Naive thymus-derived CD8-positive, alpha-beta T cell (primary cell): ENCODE measurements around the gene PFKP. TPM values are rescaled to one million over a fixed set of nuclear protein-coding genes. Genes with fewer than 3 reads are reported as not detected.
A peak's percentile ranks its signal among the peaks of the same experiment; 100 is the strongest.

Experiments
- ATAC-seq, 2 donors: fragments of 150-1000 bp; cut with Tn5 transposase in 1 of 2; sonication (Bioruptor Pico), chemical (Tn5 transposase) in 1 of 2; 1 replicate in 1 of 2; 2 replicates in 1 of 2; pipeline ENCODE4 v1.10.0; 2021; ENCODE audit warnings: mild to moderate bottlenecking in 2 of 2, moderate library complexity in 2 of 2
- POLR2A ChIA-PET: fragments of 350-600 bp; sonication (Branson Sonifier 250); formaldehyde crosslinking; loops from one replicate; lab custom pipeline; 2021; ENCODE audit warnings: antibody characterized with exemption; lab: Charles Lee
- DNase-seq, 10 donors: peaks; one replicate each; pipeline versions ENCODE4 v3.0.0 to v3.0.0-alpha.2; 2020 to 2022
- H3K27ac Mint-ChIP-seq, 10 donors: one replicate each; pipeline ENCODE4 v1.8.0; 2020 to 2022; ENCODE audit warnings: mild to moderate bottlenecking in 10 of 10, mixed read lengths in 10 of 10, moderate library complexity in 4 of 10, inconsistent platforms in 1 of 10
- H3K27me3 Mint-ChIP-seq, 5 donors: one replicate each; pipeline ENCODE4 v1.8.0; 2021 to 2022; ENCODE audit warnings: mixed read lengths in 5 of 5
- H3K36me3 Mint-ChIP-seq, 3 donors: one replicate each; pipeline ENCODE4 v1.8.0; 2020 to 2022; ENCODE audit warnings: mixed read lengths in 3 of 3, mild to moderate bottlenecking in 2 of 3, inconsistent platforms in 1 of 3
- H3K4me1 Mint-ChIP-seq, 4 donors: one replicate each; pipeline ENCODE4 v1.8.0; 2021 to 2022; ENCODE audit warnings: mixed read lengths in 4 of 4
- H3K4me3 Mint-ChIP-seq, 10 donors: one replicate each; pipeline ENCODE4 v1.8.0; 2020 to 2022; ENCODE audit warnings: mild to moderate bottlenecking in 10 of 10, mixed read lengths in 10 of 10, moderate library complexity in 6 of 10, inconsistent platforms in 1 of 10
- H3K9me3 Mint-ChIP-seq, 9 donors: one replicate each; pipeline ENCODE4 v1.8.0; 2020 to 2022; ENCODE audit warnings: mixed read lengths in 9 of 9, mild to moderate bottlenecking in 3 of 9, inconsistent platforms in 1 of 9, moderate library complexity in 1 of 9
- polyA plus RNA-seq, 3 donors: library from polyadenylated mRNA; unstranded; fragments of 300-500 nt; fragmentation: Illumina TruSeq; gene quantifications; one replicate each; pipeline ENCODE4 v1.2.3, GENCODE V29; 2021
- total RNA-seq, 8 experiments: library from RNA in 2 of 8; stranded (reverse) in 2 of 8; gene quantifications; one replicate each; pipeline ENCODE4 v1.2.3 and lab custom pipeline; 2021 to 2026

Gene PFKP
- total and polyA plus RNA-seq, 5 experiments from 2014 or later, result 26.4 to 69.5 (median 41.2) TPM

DNA sequence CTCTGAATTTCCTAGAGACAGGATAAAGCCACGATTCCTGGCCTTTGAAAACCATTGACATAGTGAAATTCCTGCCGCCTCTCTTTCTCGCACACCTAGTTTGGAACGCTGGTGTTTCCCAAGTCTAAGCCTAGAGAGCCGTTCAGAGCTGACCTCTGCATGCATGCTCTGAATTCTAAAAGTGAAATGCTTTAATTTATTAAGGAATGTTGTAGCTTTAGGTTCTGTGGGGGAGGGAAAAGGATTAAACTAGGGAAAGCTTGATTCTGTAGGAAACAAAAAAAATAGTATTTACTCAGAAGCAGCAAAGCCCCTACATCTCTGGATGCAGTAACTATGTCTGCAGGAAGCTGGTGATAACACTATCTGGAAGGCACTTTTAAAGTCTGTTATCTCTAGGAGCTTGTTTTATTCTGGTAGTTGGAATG is 27.3 kb downstream of the PFKP start:
- ATAC-seq (no peak), DNase-seq (no peak)
- Mint-ChIP-seq H3K4me1 (peaks cover 22 to 63% (median 46%) of the 10 kb centered on the region in 4 donors), H3K4me3 (no peak overlapping the region), H3K9me3 (no peaks in the 10 kb centered on the region), H3K27me3 (no peaks in the 10 kb centered on the region), H3K27ac (peak overlapping the region in 2 of 10 donors; percentile 19 to 40), H3K36me3 (peaks cover 3 to 14% (median 7%) of the 10 kb centered on the region in 3 donors)
- POLR2A ChIA-PET, result no interaction called here

DNA sequence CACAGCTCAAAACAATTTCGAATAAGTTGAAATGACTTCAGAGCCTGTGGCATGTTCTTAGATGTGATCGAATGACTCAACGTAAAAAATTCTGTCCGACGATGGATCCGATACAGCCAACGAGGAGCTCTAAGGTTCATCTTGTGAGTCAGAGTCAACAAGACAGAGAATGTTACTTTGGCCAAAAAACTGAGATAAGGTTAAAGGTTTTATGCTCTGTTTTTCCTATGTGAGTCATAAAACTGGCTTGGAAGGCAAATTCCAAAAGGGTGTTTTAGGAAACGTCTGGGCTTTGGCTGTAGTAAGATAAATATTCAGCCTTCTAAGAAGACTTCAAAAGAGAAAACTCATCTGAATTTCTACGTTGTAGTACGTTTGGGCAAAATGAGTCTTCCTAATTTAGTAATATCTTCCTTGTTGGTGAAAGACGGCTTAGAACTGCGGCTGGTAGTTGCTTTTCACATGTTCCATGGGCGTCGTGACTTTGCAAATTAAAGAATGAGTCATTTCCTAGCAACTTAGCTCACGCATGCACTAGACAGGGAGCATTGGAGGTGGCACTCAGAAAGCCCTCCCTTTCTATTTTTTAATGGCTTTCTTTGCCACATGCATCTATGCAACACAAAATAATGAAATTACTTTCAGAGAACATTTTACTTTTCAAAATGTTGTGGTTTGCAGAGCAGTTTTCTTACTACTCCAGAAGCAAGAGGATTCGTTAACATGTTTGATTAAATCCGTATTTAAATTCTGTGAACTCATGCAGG is 28.2 kb downstream of the PFKP start:
- peak overlapping the region in 4 of 10 donors; percentile 11 to 73 (median 39) for H3K27ac Mint-ChIP-seq
- no peaks in the 10 kb centered on the region for H3K9me3 Mint-ChIP-seq
- H3K4me1 Mint-ChIP-seq, result peaks cover 25 to 59% (median 41%) of the 10 kb centered on the region in 4 donors
- ATAC-seq (peak; percentile 20 to 37), DNase-seq (no peak)
- peak overlapping the region in 2 of 10 donors; percentile 3 to 17 for H3K4me3 Mint-ChIP-seq
- POLR2A ChIA-PET, result no interaction called here
- H3K27me3 Mint-ChIP-seq, result no peaks in the 10 kb centered on the region
- peaks cover 7 to 20% (median 14%) of the 10 kb centered on the region in 3 donors for H3K36me3 Mint-ChIP-seq

DNA sequence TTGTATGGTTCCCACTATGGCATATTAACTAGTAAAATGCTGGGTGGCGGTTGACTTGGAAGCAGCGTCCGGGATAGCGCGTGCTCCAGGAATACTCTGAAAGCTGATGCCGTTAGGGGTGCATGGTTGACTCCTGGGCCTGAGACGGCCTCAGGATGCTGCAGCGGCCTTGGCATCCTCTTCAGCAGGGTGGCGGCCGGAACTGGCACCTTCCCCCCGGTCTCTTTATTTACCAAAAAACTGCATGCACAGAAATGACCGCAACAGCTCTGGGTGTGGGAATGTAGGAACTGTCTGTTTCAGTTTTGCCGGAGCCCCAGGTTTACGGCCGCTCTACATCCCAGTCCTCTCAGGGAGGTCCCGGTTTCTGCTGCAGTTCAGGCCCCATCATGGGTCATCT is 28.8 kb downstream of the PFKP start:
- Mint-ChIP-seq H3K4me3 (peak overlapping the region in 1 of 10 donors; percentile 15), H3K9me3 (no peaks in the 10 kb centered on the region), H3K4me1 (peaks cover 25 to 53% (median 40%) of the 10 kb centered on the region in 4 donors), H3K27me3 (no peaks in the 10 kb centered on the region), H3K27ac (peak overlapping the region in 2 of 10 donors; percentile 50 to 73), H3K36me3 (peaks cover 7 to 25% (median 16%) of the 10 kb centered on the region in 3 donors)
- DNase-seq (no peak), ATAC-seq (no peak)
- POLR2A ChIA-PET, result no interaction called here

DNA sequence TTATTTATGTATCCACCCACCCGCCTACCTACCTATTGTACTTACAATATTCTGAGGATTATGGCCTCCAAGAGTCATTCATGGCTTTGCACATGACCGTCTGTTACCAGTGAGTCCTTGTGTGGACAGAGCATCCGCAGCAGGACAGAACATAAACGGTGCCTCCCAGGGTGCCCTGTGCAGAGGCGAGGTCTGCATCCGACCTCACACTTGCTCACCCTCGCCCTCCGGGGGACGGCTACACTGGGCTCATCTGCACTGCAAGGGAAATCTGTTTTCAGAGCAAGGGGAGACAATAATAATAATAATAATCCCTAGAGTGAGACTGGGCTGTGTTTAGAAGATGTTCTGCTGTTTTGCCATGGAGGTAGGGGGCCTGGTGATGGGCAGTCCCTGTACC is 29.8 kb downstream of the PFKP start:
- no peak for DNase-seq
- ATAC-seq, result no peak
- peak overlapping the region in 1 of 10 donors; percentile 34 for H3K4me3 Mint-ChIP-seq
- H3K27ac Mint-ChIP-seq, result peak overlapping the region in 2 of 10 donors; percentile 49 to 73
- POLR2A ChIA-PET, result no interaction called here
- no peaks in the 10 kb centered on the region for H3K9me3 Mint-ChIP-seq
- H3K36me3 Mint-ChIP-seq, result peaks cover 7 to 29% (median 19%) of the 10 kb centered on the region in 3 donors
- H3K27me3 Mint-ChIP-seq, result no peaks in the 10 kb centered on the region
- peaks cover 23 to 46% (median 34%) of the 10 kb centered on the region in 4 donors for H3K4me1 Mint-ChIP-seq

DNA sequence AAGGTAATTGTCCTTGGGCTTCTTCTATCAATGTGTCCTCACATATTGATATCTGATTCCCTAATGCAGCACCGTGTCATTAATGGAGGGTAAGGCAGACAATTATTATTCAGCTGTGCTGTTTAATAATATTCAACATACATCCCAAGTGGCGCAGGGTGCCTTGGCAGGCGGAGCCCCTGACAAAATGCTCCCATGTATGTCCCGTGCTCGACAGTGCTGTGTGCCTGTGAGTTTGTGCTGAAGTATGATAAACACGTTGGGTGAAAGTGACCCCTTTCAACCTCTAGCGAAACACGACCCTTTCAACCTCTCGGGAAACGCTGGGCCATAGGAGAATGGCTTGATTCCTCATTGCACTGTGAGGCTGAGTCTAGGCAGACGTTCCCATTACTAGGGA is 31.3 kb downstream of the PFKP start:
- Mint-ChIP-seq H3K9me3 (no peaks in the 10 kb centered on the region), H3K4me1 (peaks cover 13 to 32% (median 23%) of the 10 kb centered on the region in 4 donors), H3K27me3 (no peaks in the 10 kb centered on the region), H3K27ac (peak overlapping the region in 1 of 10 donors; percentile 8), H3K4me3 (no peak overlapping the region), H3K36me3 (peaks cover 7 to 42% (median 29%) of the 10 kb centered on the region in 3 donors)
- DNase-seq, result no peak
- no peak for ATAC-seq
- POLR2A ChIA-PET, result no interaction called here

DNA sequence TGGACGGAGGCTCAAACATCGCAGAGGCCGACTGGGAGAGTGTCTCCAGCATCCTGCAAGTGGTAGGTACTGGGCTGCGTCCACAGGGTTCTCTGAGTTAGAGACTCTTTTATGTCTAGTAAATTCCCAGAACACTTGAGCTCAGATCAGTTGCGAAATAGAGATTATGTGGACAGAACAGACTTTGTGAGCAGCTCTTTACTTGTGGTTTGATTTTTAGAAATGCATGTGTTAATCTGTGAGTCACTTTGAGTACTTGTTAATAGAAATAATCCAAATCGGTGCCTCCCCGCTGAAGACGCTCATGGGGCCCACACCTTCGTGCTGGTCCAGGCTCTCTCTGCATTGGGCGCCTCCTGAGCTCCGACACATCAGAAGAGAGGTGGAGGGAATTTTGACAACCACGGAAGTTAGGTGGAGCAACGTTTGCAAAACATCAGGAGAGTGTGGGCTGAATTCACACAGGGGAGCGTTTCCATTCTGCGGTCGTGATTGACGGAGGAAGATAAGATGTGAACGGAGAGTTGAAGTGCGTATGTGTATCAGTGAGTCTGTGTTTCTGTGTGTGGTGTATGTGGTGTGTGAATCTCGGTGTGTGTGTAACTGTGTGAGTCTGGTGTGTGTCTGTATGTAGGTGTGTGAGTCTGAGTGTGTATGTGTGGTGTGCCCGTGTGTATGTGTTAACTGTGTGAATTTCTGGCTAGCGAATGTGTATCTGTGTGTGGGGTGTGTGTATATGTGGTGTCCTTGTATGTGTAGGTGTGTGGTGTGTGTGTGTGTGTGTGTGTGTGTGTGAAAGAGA is 32.1 kb downstream of the PFKP start:
- ATAC-seq, result no peak
- Mint-ChIP-seq H3K27ac (peak overlapping the region in 3 of 10 donors; percentile 8 to 47 (median 18)), H3K9me3 (no peaks in the 10 kb centered on the region), H3K4me1 (peaks cover 5 to 24% (median 18%) of the 10 kb centered on the region in 4 donors), H3K36me3 (peaks cover 7 to 49% (median 31%) of the 10 kb centered on the region in 3 donors), H3K27me3 (no peaks in the 10 kb centered on the region), H3K4me3 (peak overlapping the region in 1 of 10 donors; percentile 23)
- POLR2A ChIA-PET, result no interaction called here
- DNase-seq, result no peak

DNA sequence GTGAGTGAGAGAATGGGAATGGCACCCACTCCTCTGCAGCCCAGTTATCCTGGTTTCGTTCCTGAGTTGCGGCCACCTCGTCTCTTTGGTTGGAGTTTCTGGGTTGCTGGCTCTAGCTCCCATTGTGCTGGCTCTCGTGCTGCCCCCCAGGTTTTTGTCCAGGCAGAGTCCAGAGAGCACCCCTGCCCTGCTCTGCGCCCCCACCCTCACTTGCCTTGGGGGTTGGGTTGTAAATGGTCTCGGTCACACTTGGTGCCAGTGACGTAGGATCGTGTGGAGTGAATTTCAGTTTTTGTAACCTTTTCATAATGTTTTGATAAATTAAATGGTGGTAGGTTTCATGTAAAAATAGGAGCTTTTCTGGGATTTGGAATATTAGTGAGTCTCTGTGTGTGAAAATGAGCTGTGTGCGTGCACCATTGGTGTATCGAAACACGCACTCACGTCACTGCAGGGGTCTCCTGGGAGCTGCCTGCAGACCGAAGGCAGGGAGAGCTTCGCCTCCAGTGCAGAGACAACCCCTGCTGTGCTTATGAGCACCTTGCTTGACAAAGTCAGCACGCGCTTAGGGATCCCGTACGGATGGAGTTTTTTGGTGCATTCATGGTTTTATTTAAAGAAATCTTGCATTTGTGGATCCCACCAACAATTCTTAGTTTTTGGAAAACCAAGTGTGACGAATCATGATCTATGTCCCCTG is 32.9 kb downstream of the PFKP start:
- DNase-seq, result no peak
- Mint-ChIP-seq H3K9me3 (no peaks in the 10 kb centered on the region), H3K27me3 (no peaks in the 10 kb centered on the region), H3K36me3 (peaks cover 7 to 56% (median 31%) of the 10 kb centered on the region in 3 donors), H3K27ac (peak overlapping the region in 1 of 10 donors; percentile 52), H3K4me3 (no peak overlapping the region), H3K4me1 (peaks cover 0 to 17% (median 15%) of the 10 kb centered on the region in 4 donors)
- POLR2A ChIA-PET, result no interaction called here
- ATAC-seq, result no peak

DNA sequence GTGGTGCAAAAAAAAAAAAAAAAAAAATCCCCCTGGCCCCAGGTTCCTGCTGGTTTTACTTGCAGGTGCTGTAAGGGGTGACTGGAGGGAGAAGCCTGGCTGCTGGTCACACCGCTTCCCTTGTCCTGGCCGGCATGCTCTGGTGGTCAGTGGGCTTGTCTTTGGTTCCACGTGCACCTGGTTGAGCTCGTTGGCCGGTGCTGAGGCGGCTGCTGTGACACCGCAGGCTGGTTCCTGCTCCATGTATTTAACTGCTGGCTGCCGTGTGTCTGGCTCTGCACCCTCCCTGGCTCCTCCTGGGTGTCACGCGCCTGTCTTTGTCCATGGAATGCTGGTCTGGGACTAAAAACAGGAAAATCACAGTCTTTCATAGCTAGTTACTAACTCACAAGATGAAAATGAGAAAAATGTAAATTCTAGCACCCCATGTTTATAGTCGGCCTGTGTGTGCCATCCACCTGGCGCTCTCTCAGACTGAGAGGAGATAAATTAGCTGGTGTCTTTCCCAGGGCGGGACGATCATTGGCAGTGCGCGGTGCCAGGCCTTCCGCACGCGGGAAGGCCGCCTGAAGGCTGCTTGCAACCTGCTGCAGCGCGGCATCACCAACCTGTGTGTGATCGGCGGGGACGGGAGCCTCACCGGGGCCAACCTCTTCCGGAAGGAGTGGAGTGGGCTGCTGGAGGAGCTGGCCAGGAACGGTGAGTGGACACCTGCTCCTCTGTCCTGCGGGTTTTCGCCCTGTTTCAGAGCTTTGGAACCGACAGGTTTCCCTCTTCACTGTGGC is 33.7 kb downstream of the PFKP start:
- Mint-ChIP-seq H3K9me3 (no peaks in the 10 kb centered on the region), H3K27me3 (no peaks in the 10 kb centered on the region), H3K36me3 (peaks cover 7 to 64% (median 31%) of the 10 kb centered on the region in 3 donors), H3K4me3 (no peak overlapping the region), H3K27ac (no peak overlapping the region), H3K4me1 (peaks cover 0 to 11% (median 8%) of the 10 kb centered on the region in 4 donors)
- ATAC-seq (no peak), DNase-seq (no peak)
- POLR2A ChIA-PET, result no interaction called here

DNA sequence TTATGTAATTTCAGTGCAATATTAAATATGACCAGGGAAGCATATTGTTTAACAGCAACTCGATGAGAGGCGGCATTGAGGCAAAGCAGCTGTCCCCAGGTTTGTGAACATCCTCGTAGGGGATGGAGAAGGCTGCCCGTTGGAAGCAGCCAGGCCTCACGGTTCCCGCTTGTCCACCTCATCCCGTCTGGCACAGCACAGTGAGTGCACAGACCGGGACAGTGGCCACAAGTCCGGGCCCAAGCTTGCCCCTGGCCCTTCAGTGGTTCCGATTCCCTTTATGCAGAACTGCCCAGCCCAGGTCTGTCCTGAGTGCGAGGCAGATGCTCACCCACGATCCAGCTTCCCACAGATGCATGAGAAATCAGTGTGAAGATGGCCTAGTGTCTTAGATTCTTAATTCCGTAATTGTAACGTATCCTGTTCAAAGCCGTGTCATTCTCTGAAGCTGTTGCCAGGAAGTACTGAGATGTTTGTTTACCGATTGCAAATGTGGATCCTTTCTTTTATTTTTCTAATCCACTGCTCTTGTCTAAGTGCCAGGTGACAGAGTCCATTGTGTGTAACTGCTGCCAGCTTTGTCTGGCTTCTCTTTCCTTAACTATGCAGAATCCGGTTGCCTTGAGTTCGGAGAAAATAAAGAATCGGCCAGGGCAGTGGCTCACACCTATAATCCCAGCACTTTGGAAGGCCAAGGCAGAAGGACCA is 35.5 kb downstream of the PFKP start:
- POLR2A ChIA-PET, result no interaction called here
- H3K4me3 Mint-ChIP-seq, result no peak overlapping the region
- no peaks in the 10 kb centered on the region for H3K9me3 Mint-ChIP-seq

DNA sequence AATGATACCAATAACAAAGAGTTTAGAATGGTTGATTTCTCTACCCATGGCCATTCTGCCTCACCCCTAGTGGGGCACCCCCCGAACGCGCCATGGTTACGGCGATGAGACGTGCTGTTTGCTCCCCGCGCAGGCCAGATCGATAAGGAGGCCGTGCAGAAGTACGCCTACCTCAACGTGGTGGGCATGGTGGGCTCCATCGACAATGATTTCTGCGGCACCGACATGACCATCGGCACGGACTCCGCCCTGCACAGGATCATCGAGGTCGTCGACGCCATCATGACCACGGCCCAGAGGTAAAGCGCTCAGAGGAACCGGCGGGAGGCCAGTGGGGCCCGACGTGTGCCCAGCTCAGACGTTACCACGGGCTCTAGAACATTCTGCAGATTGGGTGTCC is 36.3 kb downstream of the PFKP start:
- peaks cover 7 to 79% (median 40%) of the 10 kb centered on the region in 3 donors for H3K36me3 Mint-ChIP-seq

More for the DNA sequence above, 35.5 kb downstream of the PFKP start:
- ATAC-seq, result no peak
- Mint-ChIP-seq H3K27me3 (no peaks in the 10 kb centered on the region), H3K27ac (peak overlapping the region in 1 of 10 donors; percentile 28), H3K4me1 (peaks cover 0 to 11% (median 1%) of the 10 kb centered on the region in 4 donors), H3K36me3 (peaks cover 7 to 71% (median 34%) of the 10 kb centered on the region in 3 donors)
- no peak for DNase-seq

DNA sequence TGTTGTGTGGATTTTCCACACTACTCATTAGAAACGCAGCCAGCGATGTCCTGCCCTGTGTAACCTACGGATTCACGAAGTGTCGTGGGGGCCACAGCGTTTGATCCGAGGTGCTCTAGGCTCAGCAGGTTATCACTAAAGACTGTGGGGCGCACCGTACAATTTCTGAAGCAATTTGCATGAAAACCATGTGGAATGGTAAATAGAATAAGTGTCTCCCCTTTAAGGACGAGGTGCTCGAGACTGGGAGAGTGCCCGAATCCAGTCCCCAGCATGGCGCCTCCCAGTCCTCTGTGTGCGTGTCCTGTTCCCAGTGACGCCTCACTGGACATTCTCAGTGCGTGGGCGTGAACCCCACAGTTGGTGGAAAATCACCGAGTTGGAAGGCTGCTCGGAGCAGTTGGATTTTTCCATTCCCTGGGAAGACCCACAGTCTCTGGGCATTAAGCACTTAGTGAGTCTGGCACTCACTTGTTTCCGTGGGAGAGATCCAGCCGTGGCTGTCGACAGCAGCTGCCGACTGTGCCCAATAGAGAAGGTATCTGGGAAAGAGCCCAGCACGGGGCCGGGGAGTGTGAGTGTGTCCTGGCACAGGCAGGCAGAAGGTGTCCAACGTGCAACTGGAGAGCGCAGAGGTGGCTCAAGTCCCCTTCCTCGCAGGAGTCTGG is 37.0 kb downstream of the PFKP start:
- Mint-ChIP-seq H3K36me3 (peaks cover 6 to 81% (median 45%) of the 10 kb centered on the region in 3 donors), H3K27ac (peak overlapping the region in 1 of 10 donors; percentile 41), H3K4me1 (peaks cover 0 to 8% (median 0%) of the 10 kb centered on the region in 4 donors), H3K4me3 (no peak overlapping the region), H3K9me3 (no peaks in the 10 kb centered on the region), H3K27me3 (no peaks in the 10 kb centered on the region)
- POLR2A ChIA-PET, result no interaction called here
- ATAC-seq (no peak), DNase-seq (no peak)

More for the DNA sequence above, 36.3 kb downstream of the PFKP start:
- peaks cover 0 to 11% (median 1%) of the 10 kb centered on the region in 4 donors for H3K4me1 Mint-ChIP-seq
- DNase-seq, result no peak
- no peaks in the 10 kb centered on the region for H3K9me3 Mint-ChIP-seq
- peak overlapping the region in 1 of 10 donors; percentile 62 for H3K27ac Mint-ChIP-seq
- no peak for ATAC-seq
- H3K27me3 Mint-ChIP-seq, result no peaks in the 10 kb centered on the region
- no peak overlapping the region for H3K4me3 Mint-ChIP-seq
- POLR2A ChIA-PET, result no interaction called here
